ENCODE results near the gene ZRANB1.

DNA sequence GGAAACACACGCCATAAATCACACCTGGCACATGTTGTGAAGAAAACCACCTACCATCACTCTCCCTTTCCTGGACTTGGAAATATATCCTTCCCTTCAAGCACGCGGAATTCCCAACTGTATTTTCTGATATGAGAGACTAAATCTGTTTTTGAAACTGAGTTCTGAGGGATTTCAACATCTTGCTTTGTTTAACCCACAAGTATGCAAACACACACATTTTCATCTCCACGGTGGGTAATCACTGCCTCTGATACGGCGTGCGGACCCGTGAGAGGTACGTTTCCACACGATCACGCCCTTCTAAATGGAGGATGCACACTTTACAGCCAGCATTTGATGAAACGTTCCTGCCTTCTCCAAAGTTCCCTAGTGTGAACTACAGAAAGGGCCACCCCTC is 83.4 kb downstream of the ZRANB1 start:
- TF ChIP-seq, protein P1, sequence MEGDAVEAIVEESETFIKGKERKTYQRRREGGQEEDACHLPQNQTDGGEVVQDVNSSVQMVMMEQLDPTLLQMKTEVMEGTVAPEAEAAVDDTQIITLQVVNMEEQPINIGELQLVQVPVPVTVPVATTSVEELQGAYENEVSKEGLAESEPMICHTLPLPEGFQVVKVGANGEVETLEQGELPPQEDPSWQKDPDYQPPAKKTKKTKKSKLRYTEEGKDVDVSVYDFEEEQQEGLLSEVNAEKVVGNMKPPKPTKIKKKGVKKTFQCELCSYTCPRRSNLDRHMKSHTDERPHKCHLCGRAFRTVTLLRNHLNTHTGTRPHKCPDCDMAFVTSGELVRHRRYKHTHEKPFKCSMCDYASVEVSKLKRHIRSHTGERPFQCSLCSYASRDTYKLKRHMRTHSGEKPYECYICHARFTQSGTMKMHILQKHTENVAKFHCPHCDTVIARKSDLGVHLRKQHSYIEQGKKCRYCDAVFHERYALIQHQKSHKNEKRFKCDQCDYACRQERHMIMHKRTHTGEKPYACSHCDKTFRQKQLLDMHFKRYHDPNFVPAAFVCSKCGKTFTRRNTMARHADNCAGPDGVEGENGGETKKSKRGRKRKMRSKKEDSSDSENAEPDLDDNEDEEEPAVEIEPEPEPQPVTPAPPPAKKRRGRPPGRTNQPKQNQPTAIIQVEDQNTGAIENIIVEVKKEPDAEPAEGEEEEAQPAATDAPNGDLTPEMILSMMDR (IDR thresholded peaks at IDR 0.05), result no peak
- no peak for TF ChIP-seq ZFX (IDR thresholded peaks at IDR 0.05; ENCODE audit: borderline replicate concordance)

Data from 22Rv1 (cell line).